Mesenchymal stem cell (in vitro differentiated cells and primary cell): ENCODE data around the gene ETV6.
A peak's percentile ranks its signal among the peaks of the same experiment; 100 is the strongest.

Experiments
- DNase-seq: peaks from one replicate; pipeline ENCODE4 v3.0.0-alpha.2; 2013
- H2AFZ ChIP-seq: one replicate; pipeline ENCODE4 v1.6.1; 2013; ENCODE audit warnings: low read depth, mild to moderate bottlenecking, control low read depth, inconsistent platforms, low read length, moderate library complexity
- H2AK5ac ChIP-seq: 2 replicates; pipeline ENCODE4 v1.6.1; 2013; ENCODE audit warnings: low read length, moderate library complexity, mild to moderate bottlenecking, inconsistent platforms; ENCODE audit not compliant: severe bottlenecking
- H2BK120ac ChIP-seq: one replicate; pipeline ENCODE4 v1.6.1; 2013; ENCODE audit warnings: low read depth, mild to moderate bottlenecking, inconsistent platforms, low read length, moderate library complexity
- H2BK12ac ChIP-seq, 2 experiments: one replicate each; pipeline ENCODE4 v1.6.1; 2013; ENCODE audit warnings: inconsistent platforms in 2 of 2, low read length in 2 of 2, mild to moderate bottlenecking in 2 of 2, moderate library complexity in 2 of 2, control low read depth in 1 of 2
- H2BK15ac ChIP-seq: one replicate; pipeline ENCODE4 v1.6.1; 2013; ENCODE audit warnings: mild to moderate bottlenecking, low read depth, inconsistent platforms; ENCODE audit not compliant: poor library complexity, severe bottlenecking
- H2BK5ac ChIP-seq: 2 replicates; pipeline ENCODE4 v1.6.1; 2013; ENCODE audit warnings: low read depth, mild to moderate bottlenecking, low read length, control low read depth, inconsistent platforms; ENCODE audit not compliant: poor library complexity, severe bottlenecking
- H3K14ac ChIP-seq, 2 experiments: one replicate each; pipeline ENCODE4 v1.6.1; 2013; ENCODE audit warnings: inconsistent platforms in 2 of 2, low read length in 2 of 2, control low read depth in 1 of 2, mild to moderate bottlenecking in 1 of 2, moderate library complexity in 1 of 2
- H3K18ac ChIP-seq, 2 experiments: one replicate each; pipeline ENCODE4 v1.6.1; 2013; ENCODE audit warnings: inconsistent platforms in 2 of 2, low read length in 2 of 2, control low read depth in 1 of 2, low read depth in 1 of 2, mild to moderate bottlenecking in 1 of 2
- H3K23ac ChIP-seq, 2 experiments: one replicate each; pipeline ENCODE4 v1.6.1; 2013; ENCODE audit warnings: inconsistent platforms in 2 of 2, low read length in 2 of 2, mild to moderate bottlenecking in 2 of 2, moderate library complexity in 2 of 2, control low read depth in 1 of 2
- H3K27ac ChIP-seq: 2 replicates; pipeline ENCODE4 v1.5.1; 2013; ENCODE audit warnings: mild to moderate bottlenecking, moderate library complexity, low read length, control low read depth, inconsistent platforms; ENCODE audit not compliant: poor library complexity, severe bottlenecking
- H3K27me3 ChIP-seq, 2 experiments: 2 replicates each; pipeline versions ENCODE4 v1.6.1 to v1.7.0; 2013; ENCODE audit warnings: low read length in 2 of 2, mild to moderate bottlenecking in 2 of 2, moderate library complexity in 2 of 2, control low read depth in 1 of 2, inconsistent platforms in 1 of 2; ENCODE audit not compliant: control insufficient read depth in 1 of 2, insufficient read depth in 1 of 2
- H3K36me3 ChIP-seq, 2 experiments: 2 replicates each; pipeline versions ENCODE4 v1.6.1 to v1.7.0; 2013; ENCODE audit warnings: low read length in 2 of 2, control low read depth in 1 of 2, inconsistent platforms in 1 of 2, low read depth in 1 of 2, mild to moderate bottlenecking in 1 of 2; ENCODE audit not compliant: insufficient read depth in 2 of 2, control insufficient read depth in 1 of 2
- H3K4ac ChIP-seq, 2 experiments: one replicate each; pipeline ENCODE4 v1.6.1; 2013; ENCODE audit warnings: inconsistent platforms in 2 of 2, low read length in 2 of 2, mild to moderate bottlenecking in 2 of 2, moderate library complexity in 2 of 2, control low read depth in 1 of 2, low read depth in 1 of 2
- H3K4me1 ChIP-seq: 2 replicates; pipeline ENCODE4 v1.6.1; 2013; ENCODE audit warnings: low read depth, low read length, control low read depth; ENCODE audit not compliant: control insufficient read depth, insufficient read depth
- H3K4me2 ChIP-seq: 2 replicates; pipeline ENCODE4 v1.6.1; 2013; ENCODE audit warnings: low read length, mild to moderate bottlenecking, inconsistent platforms; ENCODE audit not compliant: poor library complexity, severe bottlenecking
- H3K4me3 ChIP-seq, 2 experiments: 2 replicates each; pipeline versions ENCODE4 v1.5.1 to v1.7.0; 2013; ENCODE audit warnings: low read length in 2 of 2, mild to moderate bottlenecking in 2 of 2, control low read depth in 1 of 2, low read depth in 1 of 2; ENCODE audit not compliant: insufficient read depth in 1 of 2
- H3K79me1 ChIP-seq: replicated peaks from 2 replicates; pipeline ENCODE4 v1.6.1; 2013; ENCODE audit warnings: mild to moderate bottlenecking, control low read depth, low read length, inconsistent platforms; ENCODE audit not compliant: poor library complexity, severe bottlenecking
- H3K9ac ChIP-seq: 2 replicates; pipeline ENCODE4 v1.7.0; 2013; ENCODE audit warnings: mild to moderate bottlenecking, low read length, moderate library complexity
- H3K9me3 ChIP-seq: 2 replicates; pipeline ENCODE4 v1.7.0; 2013; ENCODE audit warnings: mild to moderate bottlenecking, low read length; ENCODE audit not compliant: control insufficient read depth
- H4K8ac ChIP-seq: one replicate; pipeline ENCODE4 v1.6.1; 2013; ENCODE audit warnings: inconsistent platforms, mild to moderate bottlenecking, low read length, moderate library complexity
- H4K91ac ChIP-seq: one replicate; pipeline ENCODE4 v1.6.1; 2013; ENCODE audit warnings: mild to moderate bottlenecking, low read length, inconsistent platforms
- WGBS: methylation state at CpG from one replicate; pipeline ENCODE4 v1.1.7; 2013; ENCODE audit warnings: mixed read lengths; 5-methylcytosine and 5-hydroxymethylcytosine counted together

ETV6 gene

DNA sequence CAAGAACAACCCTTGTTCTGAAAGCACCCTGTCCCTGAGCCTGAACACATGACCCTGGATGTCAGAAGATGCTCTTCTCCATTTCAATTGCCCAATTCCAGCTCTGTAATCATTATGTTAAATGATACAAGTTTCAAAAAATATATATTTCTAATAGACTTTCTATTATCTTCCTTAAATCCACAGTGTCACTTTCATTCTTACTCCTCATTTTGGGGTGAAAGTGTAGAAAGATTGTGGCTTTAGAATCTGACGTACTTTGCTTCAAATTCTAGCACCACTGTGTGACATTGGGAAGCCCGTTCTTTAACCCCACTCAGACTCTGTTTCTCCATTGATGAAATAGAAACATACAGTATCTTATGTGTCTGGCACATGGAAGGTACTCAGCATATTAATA is 83.2 kb downstream of the ETV6 start:
- Histone ChIP-seq H4K91ac (no peak overlapping the region), H2AFZ (no peak overlapping the region), H3K27ac (no peak overlapping the region), H3K4me2 (no peak overlapping the region), H3K18ac (no peak overlapping the region), H3K4me3 (no peak overlapping the region), H3K23ac (no peak overlapping the region), H3K9me3 (no peaks in the 10 kb centered on the region), H3K79me1 (peaks cover 36% of the 10 kb centered on the region), H2BK15ac (no peak overlapping the region), H3K4ac (no peak overlapping the region), H2BK5ac (no peak overlapping the region), H3K4me1 (peaks cover 14% of the 10 kb centered on the region), H4K8ac (no peak overlapping the region), H2AK5ac (peak overlapping the region; percentile 33), H3K9ac (no peak overlapping the region), H3K14ac (no peak overlapping the region), H2BK12ac (peak overlapping the region in 1 of 2 experiments; percentile 34), H3K36me3 (peaks cover 0 to 8% of the 10 kb centered on the region in 2 experiments), H3K27me3 (no peaks in the 10 kb centered on the region), H2BK120ac (no peak overlapping the region)
- no CpG with 5 or more reads among the region's 2 CpGs for WGBS
- no peak for DNase-seq

DNA sequence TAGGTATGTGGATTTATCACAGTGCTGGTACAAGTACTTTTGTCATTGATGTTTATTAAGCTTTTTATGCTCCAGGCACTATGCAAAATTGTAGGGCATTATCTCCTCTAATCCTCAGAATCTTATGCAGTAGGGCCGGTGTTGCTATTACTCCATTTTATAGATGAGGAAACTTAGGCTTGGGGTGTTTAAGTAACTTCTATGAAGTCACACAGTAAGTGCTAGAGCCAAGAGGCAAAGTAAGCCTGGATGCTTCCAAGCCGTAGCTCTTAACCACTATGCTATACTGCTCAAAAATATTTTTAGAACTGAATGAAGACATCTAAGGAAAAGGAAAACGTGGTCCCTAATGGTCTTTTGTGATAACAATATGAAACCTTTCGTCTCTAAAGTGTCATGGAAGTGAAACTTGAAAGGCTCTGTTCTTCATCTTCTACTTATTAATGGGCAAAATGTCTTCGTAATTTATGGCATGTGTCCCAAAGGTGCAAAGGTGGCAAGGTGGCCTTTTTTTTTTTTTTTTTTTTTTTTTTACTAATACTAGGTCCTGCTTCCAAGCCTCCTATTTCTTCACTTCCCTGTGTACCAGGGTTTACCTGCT is 85.2 kb downstream of the ETV6 start:
- H3K27ac ChIP-seq: no peak overlapping the region
- H2AFZ ChIP-seq: no peak overlapping the region
- no peak overlapping the region for H4K91ac ChIP-seq
- H4K8ac ChIP-seq: no peak overlapping the region
- no peak overlapping the region for H3K4me2 ChIP-seq
- H2BK12ac ChIP-seq: no peak overlapping the region
- no peak overlapping the region for H3K18ac ChIP-seq
- peaks cover 0 to 10% of the 10 kb centered on the region in 2 experiments for H3K36me3 ChIP-seq
- 97% methylated on average over 3 of the region's 5 CpGs for WGBS
- H3K27me3 ChIP-seq: no peaks in the 10 kb centered on the region
- H3K9me3 ChIP-seq: no peaks in the 10 kb centered on the region
- no peak overlapping the region for H3K23ac ChIP-seq
- H3K14ac ChIP-seq: no peak overlapping the region
- no peak overlapping the region for H2AK5ac ChIP-seq
- H2BK15ac ChIP-seq: no peak overlapping the region
- H3K4me3 ChIP-seq: no peak overlapping the region
- peaks cover 12% of the 10 kb centered on the region for H3K4me1 ChIP-seq
- H3K79me1 ChIP-seq: peaks cover 37% of the 10 kb centered on the region
- no peak overlapping the region for H3K9ac ChIP-seq
- H2BK5ac ChIP-seq: no peak overlapping the region
- H2BK120ac ChIP-seq: no peak overlapping the region
- no peak overlapping the region for H3K4ac ChIP-seq
- no peak for DNase-seq

DNA sequence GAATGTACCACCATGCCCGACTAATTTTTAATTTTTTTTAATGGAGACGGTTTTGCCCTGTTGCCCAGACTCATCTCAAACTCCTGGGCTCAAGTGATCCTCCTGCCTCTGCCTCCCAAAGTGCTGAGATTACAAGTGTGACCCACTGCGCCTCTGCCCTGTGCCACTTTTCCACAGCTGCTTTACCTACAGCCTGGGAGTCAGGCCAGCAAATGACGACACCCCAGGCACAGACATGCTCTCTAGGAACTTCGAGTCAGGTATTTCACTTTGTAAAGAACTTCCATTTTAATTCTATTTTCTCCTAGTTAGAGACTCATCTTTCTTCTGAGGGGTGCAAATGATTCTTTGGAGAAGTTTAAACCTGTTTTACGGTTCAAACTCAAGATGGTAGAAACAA is 89.0 kb downstream of the ETV6 start:
- H2BK12ac ChIP-seq: no peak overlapping the region
- peaks cover 5% of the 10 kb centered on the region for H3K4me1 ChIP-seq
- H3K14ac ChIP-seq: no peak overlapping the region
- H2AK5ac ChIP-seq: no peak overlapping the region
- H4K8ac ChIP-seq: no peak overlapping the region
- H2BK120ac ChIP-seq: no peak overlapping the region
- H2AFZ ChIP-seq: no peak overlapping the region
- peaks cover 27% of the 10 kb centered on the region for H3K79me1 ChIP-seq
- no peak overlapping the region for H4K91ac ChIP-seq
- H3K4me2 ChIP-seq: no peak overlapping the region
- no peak overlapping the region for H3K18ac ChIP-seq
- H2BK15ac ChIP-seq: no peak overlapping the region
- DNase-seq: no peak
- no peaks in the 10 kb centered on the region for H3K27me3 ChIP-seq
- H3K23ac ChIP-seq: no peak overlapping the region
- no peaks in the 10 kb centered on the region for H3K9me3 ChIP-seq
- H3K4ac ChIP-seq: no peak overlapping the region
- 98% methylated on average over 5 of the region's 6 CpGs for WGBS
- no peak overlapping the region for H2BK5ac ChIP-seq
- H3K27ac ChIP-seq: no peak overlapping the region
- H3K36me3 ChIP-seq: peaks cover 0 to 3% of the 10 kb centered on the region in 2 experiments
- H3K4me3 ChIP-seq: no peak overlapping the region
- H3K9ac ChIP-seq: no peak overlapping the region

DNA sequence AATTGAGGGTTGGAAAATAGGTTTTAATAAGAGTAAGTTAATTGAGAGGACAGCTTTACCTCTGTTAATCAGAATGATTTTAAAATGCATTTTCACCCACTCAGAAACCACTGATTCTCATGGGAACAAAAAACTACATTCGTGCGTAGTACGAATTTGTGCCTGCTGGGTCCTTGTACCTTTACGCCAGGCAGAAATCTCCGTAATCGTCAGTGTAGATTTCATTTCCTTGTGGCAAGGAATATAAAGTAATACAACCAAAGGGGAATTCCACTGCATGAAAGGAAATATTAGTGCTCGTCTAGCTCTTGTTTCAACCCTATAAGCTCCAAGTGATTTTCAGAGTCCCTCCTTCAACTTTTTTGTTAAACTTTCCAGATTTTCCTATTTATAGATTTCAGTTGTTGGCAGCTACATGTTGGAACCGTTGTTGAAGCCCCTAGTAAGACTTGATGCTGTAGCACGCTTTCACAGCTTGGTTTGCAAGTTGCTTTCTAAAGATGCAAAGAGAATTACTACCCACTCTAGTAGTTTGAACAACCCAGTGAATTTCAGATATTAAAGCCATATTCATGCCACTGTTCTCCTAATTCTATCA is 90.6 kb downstream of the ETV6 start:
- no peak overlapping the region for H3K4ac ChIP-seq
- H3K27ac ChIP-seq: no peak overlapping the region
- no peak overlapping the region for H2BK120ac ChIP-seq

More for the DNA sequence above, 90.6 kb downstream of the ETV6 start:
- WGBS: 98% methylated on average over 9 of the region's 9 CpGs
- no peak overlapping the region for H2AFZ ChIP-seq
- H3K4me3 ChIP-seq: no peak overlapping the region
- no peak overlapping the region for H4K91ac ChIP-seq
- H3K79me1 ChIP-seq: peaks cover 29% of the 10 kb centered on the region
- no peak overlapping the region for H2BK12ac ChIP-seq
- peaks cover 0 to 3% of the 10 kb centered on the region in 2 experiments for H3K36me3 ChIP-seq
- H2BK15ac ChIP-seq: no peak overlapping the region
- no peak overlapping the region for H2BK5ac ChIP-seq
- H3K27me3 ChIP-seq: no peaks in the 10 kb centered on the region
- H3K9ac ChIP-seq: no peak overlapping the region
- no peak overlapping the region for H3K4me2 ChIP-seq
- H2AK5ac ChIP-seq: no peak overlapping the region
- H4K8ac ChIP-seq: no peak overlapping the region
- no peak overlapping the region for H3K18ac ChIP-seq
- H3K14ac ChIP-seq: no peak overlapping the region
- H3K9me3 ChIP-seq: no peaks in the 10 kb centered on the region
- peaks cover 5% of the 10 kb centered on the region for H3K4me1 ChIP-seq
- H3K23ac ChIP-seq: no peak overlapping the region
- DNase-seq: no peak
